ENCODE measurements around the gene ACOT7.
"Not testable (repeated sequence)": the region's sequence is repeated elsewhere in the genome, so short reads cannot be mapped to it uniquely, and the experiment has no call there.

The ACOT7 gene

GRCh38 chr1:6220236-6220635 lies 173.3 kb downstream of the ACOT7 start:
- H3K36me3 ChIP-seq (ENCODE audit: control insufficient read depth in 1 of 2, insufficient read depth in 2 of 2, low read length in 2 of 2): peaks cover 23 to 36% of the 10 kb centered on the region in 2 donors
- H3K27ac ChIP-seq (ENCODE audit: low read length): no peak overlapping the region
- no peak overlapping the region for H3K4me3 ChIP-seq (ENCODE audit: low read depth in 1 of 2, low read length in 2 of 2)
- no peaks in the 10 kb centered on the region for H3K9me3 ChIP-seq (ENCODE audit: control insufficient read depth in 1 of 2, low read length in 2 of 2)
- H3K27me3 ChIP-seq (ENCODE audit: low read depth, low read length): no peaks in the 10 kb centered on the region
- H3K4me1 ChIP-seq (ENCODE audit: control insufficient read depth in 1 of 2, insufficient read depth in 2 of 2, low read length in 2 of 2): no peaks in the 10 kb centered on the region

DNA sequence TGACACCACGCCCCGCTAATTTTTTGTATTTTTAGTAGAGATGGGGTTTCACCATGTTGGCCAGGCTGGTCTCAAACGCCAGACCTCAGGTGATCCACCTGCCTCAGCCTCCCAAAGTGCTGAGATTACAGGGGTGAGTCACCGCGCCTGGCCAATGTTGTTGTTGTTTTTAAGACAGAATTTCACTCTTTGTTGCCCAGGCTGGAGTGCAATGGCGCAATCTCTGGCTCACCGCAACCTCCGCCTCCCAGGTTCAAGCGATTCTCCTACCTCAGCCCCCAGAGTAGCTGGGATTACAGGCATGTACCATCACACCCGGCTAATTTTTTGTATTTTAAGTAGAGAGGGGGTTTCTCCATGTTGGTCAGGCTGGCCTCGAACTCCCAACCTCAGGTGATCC lies 173.9 kb downstream of the ACOT7 start:
- H3K4me3 ChIP-seq (ENCODE audit: low read depth in 1 of 2, low read length in 2 of 2); H3K4me1 ChIP-seq (ENCODE audit: control insufficient read depth in 1 of 2, insufficient read depth in 2 of 2, low read length in 2 of 2); H3K9me3 ChIP-seq (ENCODE audit: control insufficient read depth in 1 of 2, low read length in 2 of 2); H3K27ac ChIP-seq (ENCODE audit: low read length); H3K27me3 ChIP-seq (ENCODE audit: low read depth, low read length): not testable (repeated sequence)
- peaks cover 18 to 30% of the 10 kb centered on the region in 2 donors for H3K36me3 ChIP-seq (ENCODE audit: control insufficient read depth in 1 of 2, insufficient read depth in 2 of 2, low read length in 2 of 2)

DNA sequence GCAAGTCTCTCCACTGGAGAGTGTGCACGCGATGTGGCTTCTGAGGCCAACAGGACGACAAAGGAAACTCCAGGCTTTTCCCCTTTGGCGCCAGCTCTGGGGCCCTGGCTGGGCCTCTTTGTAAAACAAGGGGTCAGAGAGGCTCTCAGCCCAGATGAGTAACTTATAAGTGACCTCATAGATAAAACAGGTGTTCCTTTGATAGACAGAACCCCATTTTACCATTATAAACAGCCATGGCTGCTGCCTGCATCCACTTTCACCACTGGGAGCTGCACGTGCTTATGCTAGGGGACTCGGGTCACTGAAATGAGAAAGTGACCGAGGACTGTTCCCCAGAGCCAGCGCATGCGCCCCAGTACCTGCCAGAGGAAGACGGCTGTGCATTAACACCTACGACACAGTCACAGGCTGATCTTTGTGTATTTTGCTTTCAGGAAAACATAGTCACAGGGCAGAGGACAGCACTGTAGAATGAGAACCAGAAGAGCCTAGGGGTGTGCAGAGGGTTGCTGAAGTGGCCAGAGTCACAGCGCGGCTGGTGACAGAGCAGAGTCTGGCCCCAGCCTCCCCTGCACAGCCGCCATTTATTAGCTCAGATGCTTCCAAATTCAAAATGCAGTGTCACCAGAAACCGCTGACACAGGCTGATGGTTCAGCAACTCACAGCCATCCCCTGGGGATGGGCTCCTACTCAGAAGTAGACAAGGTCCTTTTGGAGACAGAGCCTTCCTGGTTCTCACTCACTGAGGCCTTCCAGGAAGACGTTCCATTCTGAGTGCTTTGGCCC lies 175.0 kb downstream of the ACOT7 start:
- no peaks in the 10 kb centered on the region for H3K27me3 ChIP-seq (ENCODE audit: low read depth, low read length)
- H3K4me3 ChIP-seq (ENCODE audit: low read depth in 1 of 2, low read length in 2 of 2): no peak overlapping the region
- H3K9me3 ChIP-seq (ENCODE audit: control insufficient read depth in 1 of 2, low read length in 2 of 2): no peaks in the 10 kb centered on the region
- no peaks in the 10 kb centered on the region for H3K4me1 ChIP-seq (ENCODE audit: control insufficient read depth in 1 of 2, insufficient read depth in 2 of 2, low read length in 2 of 2)
- no peak overlapping the region for H3K27ac ChIP-seq (ENCODE audit: low read length)
- peaks cover 8 to 20% of the 10 kb centered on the region in 2 donors for H3K36me3 ChIP-seq (ENCODE audit: control insufficient read depth in 1 of 2, insufficient read depth in 2 of 2, low read length in 2 of 2)

Data from muscle layer of duodenum (tissue), 2 donors.